Adipocyte (in vitro differentiated cells): ENCODE results near the gene CADPS.

Source experiments
- DNase-seq: peaks from one replicate; pipeline ENCODE4 v3.0.0-alpha.2; 2015; ENCODE audit warnings: low read depth
- H3K27me3 ChIP-seq: replicated peaks from 2 replicates; pipeline ENCODE4 v1.7.0; 2013; ENCODE audit warnings: mild to moderate bottlenecking, low read length, moderate library complexity; ENCODE audit not compliant: control insufficient read depth, insufficient read depth
- H3K36me3 ChIP-seq: 2 replicates; pipeline ENCODE4 v1.7.0; 2013; ENCODE audit warnings: low read length, mild to moderate bottlenecking, moderate library complexity; ENCODE audit not compliant: control insufficient read depth, insufficient read depth, severe bottlenecking
- H3K4me1 ChIP-seq: 2 replicates; pipeline ENCODE4 v1.7.0; 2013; ENCODE audit warnings: mild to moderate bottlenecking, low read length, moderate library complexity; ENCODE audit not compliant: control insufficient read depth, insufficient read depth
- H3K4me3 ChIP-seq: 2 replicates; pipeline ENCODE4 v1.7.0; 2013; ENCODE audit warnings: mild to moderate bottlenecking, low read length, moderate library complexity
- H3K9ac ChIP-seq: 2 replicates; pipeline ENCODE4 v1.7.0; 2013; ENCODE audit warnings: mild to moderate bottlenecking, low read length, moderate library complexity
- H3K9me3 ChIP-seq: 2 replicates; pipeline ENCODE4 v1.7.0; 2013; ENCODE audit warnings: mild to moderate bottlenecking, low read length, moderate library complexity; ENCODE audit not compliant: control insufficient read depth

Gene CADPS

DNA sequence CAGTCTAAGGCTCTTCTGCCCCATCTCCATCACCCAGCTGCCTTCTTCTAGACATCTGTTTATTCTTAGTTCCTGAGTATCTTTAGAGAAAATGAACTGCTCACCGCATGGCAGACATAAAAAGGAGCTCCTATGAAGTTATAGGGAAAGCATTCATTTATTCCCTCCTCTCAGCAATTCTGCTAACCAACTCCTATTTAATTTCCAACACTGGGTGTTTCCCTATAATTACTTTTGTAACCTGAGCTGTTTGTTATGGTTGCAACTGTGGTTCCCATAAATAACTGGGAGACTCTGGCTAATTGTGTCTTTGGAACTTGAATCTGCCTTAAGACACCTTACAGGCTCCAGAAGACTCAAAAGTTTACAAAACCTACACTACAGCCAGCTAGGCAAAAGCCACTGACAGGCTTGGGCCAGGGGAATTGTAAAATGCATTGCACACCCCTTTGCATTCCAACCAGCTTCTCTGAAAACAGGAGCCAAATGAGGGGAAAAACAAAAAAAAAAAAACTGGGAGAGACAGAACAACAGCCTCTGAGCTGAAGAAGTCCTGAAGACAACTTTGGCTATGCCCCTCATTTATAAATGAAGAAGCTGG lies 270.4 kb downstream of the CADPS start:
- H3K9ac ChIP-seq: no peak overlapping the region
- no peak overlapping the region for H3K4me3 ChIP-seq
- H3K4me1 ChIP-seq: peaks cover 51% of the 10 kb centered on the region
- no peak for DNase-seq
- H3K27me3 ChIP-seq: no peaks in the 10 kb centered on the region
- no peaks in the 10 kb centered on the region for H3K36me3 ChIP-seq
- H3K9me3 ChIP-seq: no peaks in the 10 kb centered on the region

DNA sequence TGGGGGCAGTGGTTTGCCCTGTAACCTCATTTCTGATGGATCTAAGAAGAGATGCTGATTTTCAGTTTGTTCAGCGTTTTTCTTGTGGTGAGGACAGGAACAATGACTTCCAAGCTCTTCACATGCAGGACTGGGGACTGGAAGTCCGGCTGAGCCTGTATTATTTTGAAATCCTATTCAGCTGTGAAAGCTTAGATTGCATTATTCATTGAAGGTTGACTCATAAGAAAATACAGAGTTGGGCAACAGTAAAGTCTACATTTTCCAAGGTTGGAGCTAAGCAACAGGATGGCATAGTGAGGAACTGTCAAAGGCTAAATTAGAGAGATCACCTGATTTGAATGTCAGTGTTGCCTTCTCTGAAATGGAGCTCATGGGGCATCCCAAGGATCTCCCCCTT lies 270.9 kb downstream of the CADPS start:
- no peaks in the 10 kb centered on the region for H3K27me3 ChIP-seq
- H3K4me3 ChIP-seq: no peak overlapping the region
- H3K4me1 ChIP-seq: peaks cover 51% of the 10 kb centered on the region
- peak; percentile 91 for DNase-seq
- H3K9ac ChIP-seq: peak overlapping the region; percentile 40
- no peaks in the 10 kb centered on the region for H3K9me3 ChIP-seq
- no peaks in the 10 kb centered on the region for H3K36me3 ChIP-seq

DNA sequence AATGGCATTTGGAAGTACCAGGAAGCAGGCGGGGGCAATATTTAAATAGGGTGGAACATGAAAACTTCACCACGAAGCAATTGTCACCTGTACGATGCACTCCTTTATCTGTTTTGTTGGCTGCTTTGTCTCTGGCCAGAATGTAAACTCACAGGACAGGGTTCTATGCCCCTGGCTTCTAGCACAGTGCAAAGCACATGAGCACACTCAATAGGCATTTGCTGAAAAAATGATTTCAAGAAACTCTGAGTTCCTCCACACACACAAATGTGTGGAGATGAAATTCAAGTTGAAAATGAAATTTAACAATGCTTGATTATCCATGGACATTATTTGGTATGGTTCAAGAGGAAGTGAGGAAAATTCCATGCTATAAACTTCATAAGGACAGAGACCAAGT lies 272.2 kb downstream of the CADPS start:
- Histone ChIP-seq H3K4me1 (peaks cover 49% of the 10 kb centered on the region), H3K9me3 (no peaks in the 10 kb centered on the region), H3K36me3 (no peaks in the 10 kb centered on the region), H3K4me3 (no peak overlapping the region), H3K27me3 (no peaks in the 10 kb centered on the region), H3K9ac (no peak overlapping the region)
- DNase-seq: peak; percentile 24

DNA sequence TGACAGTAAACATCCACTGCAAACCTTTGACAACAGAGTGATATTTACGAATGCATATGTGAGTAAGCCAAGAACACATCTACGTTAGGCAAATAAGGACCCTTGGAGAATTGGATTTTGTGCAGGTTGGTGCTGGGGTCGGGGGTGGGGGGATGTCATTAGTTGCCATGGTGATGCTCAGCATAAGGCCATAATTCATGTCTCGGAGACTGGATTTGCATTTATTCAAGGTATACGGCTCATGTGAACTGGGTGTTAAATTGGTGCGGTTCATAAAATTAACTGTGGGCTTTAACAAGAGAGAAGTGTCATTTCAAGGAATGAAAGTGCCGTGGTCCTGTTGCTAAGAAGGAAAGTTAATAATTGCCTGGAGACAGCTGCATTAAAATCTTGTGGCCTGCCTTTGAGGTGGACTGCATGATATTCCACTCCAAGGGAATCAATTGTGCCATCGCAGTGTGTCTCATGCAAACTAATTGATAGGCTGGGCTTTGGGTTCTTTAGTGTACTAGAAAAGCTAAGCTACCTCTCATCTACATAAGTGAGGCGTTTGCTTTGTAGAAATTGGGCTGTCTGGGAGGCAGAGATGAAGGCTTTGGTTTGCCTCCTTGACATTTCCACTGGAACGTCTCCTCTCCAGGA lies 273.0 kb downstream of the CADPS start:
- no peaks in the 10 kb centered on the region for H3K9me3 ChIP-seq
- no peak for DNase-seq
- H3K27me3 ChIP-seq: no peaks in the 10 kb centered on the region
- peaks cover 42% of the 10 kb centered on the region for H3K4me1 ChIP-seq
- H3K9ac ChIP-seq: no peak overlapping the region
- no peaks in the 10 kb centered on the region for H3K36me3 ChIP-seq
- no peak overlapping the region for H3K4me3 ChIP-seq

DNA sequence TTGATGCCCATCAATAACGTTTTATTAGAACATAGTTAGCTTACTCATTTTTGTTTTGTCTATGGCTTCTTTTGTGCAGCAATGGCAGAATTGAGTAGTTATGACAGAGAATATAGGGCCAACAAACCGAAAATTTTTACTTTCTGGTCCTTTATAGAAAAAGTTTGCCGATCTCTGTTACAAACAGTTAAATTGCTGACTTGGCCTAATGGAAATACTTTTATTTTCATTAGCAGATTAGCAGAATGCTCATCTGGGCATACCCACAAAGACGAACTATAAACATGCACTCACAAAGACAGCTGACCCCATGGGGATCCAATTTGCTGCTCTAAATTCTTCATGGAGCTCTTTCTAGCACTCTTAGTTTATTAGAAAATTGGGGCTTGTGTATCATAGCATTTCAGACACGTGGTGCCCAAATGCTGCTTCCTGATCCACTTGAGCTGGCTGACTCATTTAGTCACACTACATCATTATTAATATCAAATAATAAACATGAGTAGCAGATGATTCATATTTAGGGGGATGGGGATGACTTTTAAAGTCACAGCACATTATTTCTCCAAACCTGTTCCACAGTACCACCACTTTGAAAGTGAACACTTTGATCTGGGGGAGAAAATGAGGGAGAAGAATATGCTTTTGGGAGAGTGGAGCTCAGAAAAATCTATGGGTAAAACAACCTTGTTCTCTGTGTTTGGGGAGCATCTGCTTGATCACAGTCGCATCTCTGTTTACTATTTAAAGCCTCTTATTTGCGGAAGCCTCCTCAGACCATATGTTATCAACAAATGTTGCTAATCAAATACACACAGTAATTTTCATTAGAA lies 273.8 kb downstream of the CADPS start:
- peak; percentile 17 for DNase-seq
- no peak overlapping the region for H3K4me3 ChIP-seq
- no peaks in the 10 kb centered on the region for H3K9me3 ChIP-seq
- H3K9ac ChIP-seq: no peak overlapping the region
- H3K4me1 ChIP-seq: peaks cover 40% of the 10 kb centered on the region
- H3K27me3 ChIP-seq: no peaks in the 10 kb centered on the region
- no peaks in the 10 kb centered on the region for H3K36me3 ChIP-seq

DNA sequence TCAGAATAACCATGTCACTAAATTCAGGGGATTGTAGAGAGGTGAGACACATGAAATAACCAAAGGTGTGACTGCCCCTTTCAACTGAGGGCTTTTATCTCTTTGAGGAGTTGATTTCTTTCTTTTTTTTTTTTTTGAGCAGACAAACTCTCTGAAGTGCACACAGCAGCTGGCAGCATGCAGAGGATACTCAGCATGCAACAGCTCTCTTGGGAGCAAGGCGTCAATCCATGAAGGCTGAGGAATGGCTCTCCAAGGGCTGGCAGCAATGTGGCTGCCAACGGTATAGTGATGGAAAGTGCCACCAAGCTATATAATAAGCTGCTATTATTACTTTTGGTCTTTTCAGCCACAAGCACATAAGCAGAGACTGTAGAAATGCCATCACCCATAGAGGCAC lies 275.2 kb downstream of the CADPS start:
- Histone ChIP-seq H3K27me3 (no peaks in the 10 kb centered on the region), H3K9ac (no peak overlapping the region), H3K4me3 (no peak overlapping the region), H3K4me1 (peaks cover 35% of the 10 kb centered on the region), H3K9me3 (no peaks in the 10 kb centered on the region), H3K36me3 (no peaks in the 10 kb centered on the region)
- DNase-seq: no peak

DNA sequence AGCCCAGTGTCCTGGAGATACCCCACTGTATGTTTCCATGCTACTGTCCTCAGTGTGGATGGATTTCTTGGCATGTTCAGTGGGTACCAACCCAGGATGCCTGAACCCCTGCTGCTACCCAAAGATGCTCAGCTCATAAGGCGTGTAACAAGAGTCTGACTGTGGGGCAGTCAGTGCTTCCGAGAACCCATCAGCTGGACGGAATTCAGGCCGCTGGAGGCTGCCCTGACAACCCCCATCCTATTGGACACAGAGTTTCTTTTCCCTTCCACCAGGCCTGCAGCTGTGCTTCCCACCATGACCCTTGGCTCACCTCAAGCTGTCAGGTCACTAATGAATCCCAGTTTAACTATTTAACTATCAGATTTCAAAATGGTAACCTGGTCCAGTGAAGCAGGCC lies 277.7 kb downstream of the CADPS start:
- no peak overlapping the region for H3K4me3 ChIP-seq
- H3K27me3 ChIP-seq: peaks cover 10% of the 10 kb centered on the region
- no peak for DNase-seq
- peaks cover 16% of the 10 kb centered on the region for H3K4me1 ChIP-seq
- no peaks in the 10 kb centered on the region for H3K36me3 ChIP-seq
- H3K9ac ChIP-seq: no peak overlapping the region
- no peaks in the 10 kb centered on the region for H3K9me3 ChIP-seq

DNA sequence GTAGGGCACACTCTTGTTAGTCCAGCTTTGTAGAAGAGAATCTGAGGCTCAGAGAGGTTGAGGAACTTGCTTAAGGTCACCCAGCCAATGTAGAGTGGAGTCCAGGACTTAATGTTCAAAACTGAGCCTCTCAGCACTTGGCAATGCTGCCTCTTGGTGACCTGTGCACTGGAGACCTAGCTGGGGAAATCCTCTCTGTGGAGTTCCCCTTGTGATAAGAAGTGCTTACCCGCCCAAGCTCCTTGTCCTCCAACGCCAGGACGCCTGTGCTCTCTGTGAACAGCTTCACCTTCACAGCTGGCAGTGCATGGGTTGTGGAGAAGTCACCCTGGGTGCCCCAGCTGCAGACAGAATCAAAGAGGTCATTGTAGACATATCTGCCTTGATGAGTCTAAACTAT lies 282.8 kb downstream of the CADPS start:
- Histone ChIP-seq H3K4me1 (peaks cover 7% of the 10 kb centered on the region), H3K36me3 (no peaks in the 10 kb centered on the region), H3K27me3 (peaks cover 23% of the 10 kb centered on the region), H3K9ac (no peak overlapping the region), H3K4me3 (no peak overlapping the region), H3K9me3 (no peaks in the 10 kb centered on the region)
- DNase-seq: no peak

DNA sequence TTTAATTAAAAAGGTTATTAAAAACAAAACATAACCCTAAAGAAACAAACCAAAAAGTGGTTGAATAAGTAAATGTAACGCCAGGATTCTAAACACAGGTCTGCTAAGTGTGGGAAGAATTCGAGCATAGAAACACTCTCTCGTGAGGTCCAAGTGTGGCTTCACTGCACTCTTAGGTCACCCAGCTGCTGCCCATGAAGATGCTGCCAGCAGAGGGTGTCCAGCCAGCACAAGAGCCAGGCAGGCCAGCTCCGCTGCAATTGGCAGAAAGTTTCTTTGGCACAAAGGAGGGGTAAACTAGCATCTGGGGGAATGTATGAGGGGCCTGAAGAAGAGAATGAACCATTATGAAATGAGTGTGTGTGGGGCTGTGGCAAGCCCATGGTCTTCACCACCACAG lies 286.1 kb downstream of the CADPS start:
- Histone ChIP-seq H3K4me3 (no peak overlapping the region), H3K27me3 (peaks cover 23% of the 10 kb centered on the region), H3K9ac (no peak overlapping the region), H3K36me3 (no peaks in the 10 kb centered on the region), H3K4me1 (peaks cover 28% of the 10 kb centered on the region), H3K9me3 (no peaks in the 10 kb centered on the region)
- no peak for DNase-seq

DNA sequence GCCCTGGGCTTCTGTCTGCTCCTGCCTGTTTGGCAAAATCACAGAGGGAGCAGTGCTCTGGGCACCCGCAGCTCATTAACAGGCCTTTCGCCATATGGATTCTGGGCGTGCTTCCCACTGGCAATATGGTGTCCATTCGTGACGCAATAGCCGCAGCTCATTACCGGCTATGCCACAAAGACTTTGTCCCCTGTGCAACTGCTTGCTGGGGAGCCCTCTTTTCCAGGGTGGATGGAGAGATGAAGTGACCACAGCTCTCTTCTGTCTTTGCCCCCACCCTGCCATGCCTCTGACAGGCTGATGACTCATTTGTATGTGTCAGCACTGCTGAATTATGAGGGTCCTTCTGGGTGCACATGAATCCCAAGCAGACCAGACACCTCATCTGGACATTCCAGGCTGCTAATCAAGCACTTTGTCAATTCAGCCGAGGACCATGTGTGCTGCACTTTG lies 287.6 kb downstream of the CADPS start:
- no peaks in the 10 kb centered on the region for H3K36me3 ChIP-seq
- H3K9me3 ChIP-seq: no peaks in the 10 kb centered on the region
- H3K9ac ChIP-seq: no peak overlapping the region
- peaks cover 28% of the 10 kb centered on the region for H3K4me1 ChIP-seq
- peak; percentile 32 for DNase-seq
- no peak overlapping the region for H3K4me3 ChIP-seq
- peaks cover 15% of the 10 kb centered on the region for H3K27me3 ChIP-seq

DNA sequence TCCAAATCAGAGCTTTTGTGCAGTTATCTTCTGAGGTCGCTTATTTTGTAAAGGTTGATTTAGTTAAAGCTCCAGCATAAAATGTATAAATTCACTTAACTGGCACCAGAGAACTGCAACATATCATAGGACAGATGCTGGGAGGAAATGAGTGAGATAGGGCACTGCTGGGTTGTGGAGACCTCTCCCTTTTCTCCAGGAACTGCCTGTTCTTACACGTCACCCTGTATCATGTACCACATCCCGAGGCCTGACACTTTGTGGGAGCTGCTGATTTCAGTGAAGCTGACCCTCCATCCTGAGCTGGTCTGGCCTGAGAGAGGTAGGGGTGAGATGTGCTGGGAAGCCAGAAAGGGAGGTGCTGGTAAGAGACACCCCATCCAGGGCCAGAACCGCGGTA lies 288.0 kb downstream of the CADPS start:
- Histone ChIP-seq H3K9ac (no peak overlapping the region), H3K4me3 (no peak overlapping the region), H3K27me3 (peaks cover 10% of the 10 kb centered on the region), H3K9me3 (no peaks in the 10 kb centered on the region), H3K36me3 (no peaks in the 10 kb centered on the region), H3K4me1 (peaks cover 28% of the 10 kb centered on the region)
- no peak for DNase-seq
